ENCODE results near the gene AUNIP. TPM values are rescaled to one million over a fixed set of nuclear protein-coding genes. Genes with fewer than 3 reads are reported as not detected.

The AUNIP gene
- total RNA-seq, 2 experiments from 2014 or later = 8.4 to 9.1 TPM

GRCh38 chr1:25881266-25881665 lies 22.0 kb upstream of the AUNIP start:
- H3K27ac Mint-ChIP-seq = no peak overlapping the region
- intact Hi-C loops (cut with micrococcal nuclease) = no loop called here
- no peaks in the 10 kb centered on the region for H3K4me1 Mint-ChIP-seq (ENCODE audit: low read depth)
- no peaks in the 10 kb centered on the region for H3K27me3 Mint-ChIP-seq (ENCODE audit: low read depth)
- DNase-seq = no peak
- CTCF ChIA-PET = interaction anchor here (0.6 to 1.1 kb wide), 2 partner anchors 14 to 1101 kb away, joined by 3 to 5 read pairs; no protein-coding TSS in a partner anchor
- no peak overlapping the region for H3K4me3 Mint-ChIP-seq
- H3K36me3 Mint-ChIP-seq (ENCODE audit: low read depth) = no peaks in the 10 kb centered on the region
- H3K9me3 Mint-ChIP-seq = no peaks in the 10 kb centered on the region

- CTCF ChIA-PET = interaction anchor here (2.2 kb wide), 1 partner anchor 12 kb away, joined by 6 read pairs; no protein-coding TSS in a partner anchor
- intact Hi-C loops (cut with micrococcal nuclease) = no loop called here
- H3K27me3 Mint-ChIP-seq (ENCODE audit: low read depth) = no peaks in the 10 kb centered on the region
- H3K4me1 Mint-ChIP-seq (ENCODE audit: low read depth) = peaks cover 2% of the 10 kb centered on the region
- H3K9me3 Mint-ChIP-seq = no peaks in the 10 kb centered on the region
- H3K27ac Mint-ChIP-seq = no peak overlapping the region
- DNase-seq = no peak
- H3K36me3 Mint-ChIP-seq (ENCODE audit: low read depth) = no peaks in the 10 kb centered on the region
- no peak overlapping the region for H3K4me3 Mint-ChIP-seq
These were observed 21.3 kb upstream of the AUNIP start for GRCh38 chr1:25880518-25880917.

- Mint-ChIP-seq H3K36me3 (ENCODE audit: low read depth) (no peaks in the 10 kb centered on the region), H3K4me3 (no peak overlapping the region), H3K27ac (no peak overlapping the region), H3K27me3 (ENCODE audit: low read depth) (no peaks in the 10 kb centered on the region), H3K4me1 (ENCODE audit: low read depth) (peaks cover 6% of the 10 kb centered on the region), H3K9me3 (no peaks in the 10 kb centered on the region)
- no peak for DNase-seq
- CTCF ChIA-PET = interaction anchor here (1.3 to 2.2 kb wide), 2 partner anchors 12 to 16 kb away, joined by 3 to 6 read pairs; no protein-coding TSS in a partner anchor
- intact Hi-C loops (cut with micrococcal nuclease) = no loop called here
These were observed 20.4 kb upstream of the AUNIP start for GRCh38 chr1:25879675-25880074.

- Mint-ChIP-seq H3K4me3 (no peak overlapping the region), H3K27ac (no peak overlapping the region), H3K9me3 (no peaks in the 10 kb centered on the region), H3K4me1 (ENCODE audit: low read depth) (peaks cover 6% of the 10 kb centered on the region), H3K27me3 (ENCODE audit: low read depth) (no peaks in the 10 kb centered on the region), H3K36me3 (ENCODE audit: low read depth) (no peaks in the 10 kb centered on the region)
- DNase-seq = no peak
- CTCF ChIA-PET = interaction anchor here (0.7 to 2.2 kb wide), 3 partner anchors 11 to 42 kb away, joined by 3 to 6 read pairs (median 3); no protein-coding TSS in a partner anchor
- intact Hi-C loops (cut with micrococcal nuclease) = no loop called here
These were observed 19.4 kb upstream of the AUNIP start for GRCh38 chr1:25878690-25879089.

GRCh38 chr1:25877155-25877554 lies 17.9 kb upstream of the AUNIP start:
- CTCF ChIA-PET = interaction anchor here (1.3 kb wide), 1 partner anchor 120 kb away, joined by 3 read pairs; the partner anchor contains the start of gene PAFAH2
- Mint-ChIP-seq H3K27ac (no peak overlapping the region), H3K36me3 (ENCODE audit: low read depth) (no peaks in the 10 kb centered on the region), H3K9me3 (no peaks in the 10 kb centered on the region), H3K4me1 (ENCODE audit: low read depth) (peaks cover 8% of the 10 kb centered on the region), H3K27me3 (ENCODE audit: low read depth) (no peaks in the 10 kb centered on the region), H3K4me3 (no peak overlapping the region)
- DNase-seq = no peak
- intact Hi-C loops (cut with micrococcal nuclease) = no loop called here

- Mint-ChIP-seq H3K36me3 (ENCODE audit: low read depth) (no peaks in the 10 kb centered on the region), H3K27ac (no peak overlapping the region), H3K9me3 (no peaks in the 10 kb centered on the region), H3K27me3 (ENCODE audit: low read depth) (no peaks in the 10 kb centered on the region), H3K4me1 (ENCODE audit: low read depth) (peaks cover 8% of the 10 kb centered on the region), H3K4me3 (no peak overlapping the region)
- DNase-seq = no peak
- intact Hi-C loops (cut with micrococcal nuclease) = no loop called here
- CTCF ChIA-PET = interaction anchor here (1.3 kb wide), 1 partner anchor 121 kb away, joined by 3 read pairs; the partner anchor contains the start of gene PAFAH2
These were observed 17.4 kb upstream of the AUNIP start for GRCh38 chr1:25876693-25877077.

GRCh38 chr1:25875856-25876692 lies 16.8 kb upstream of the AUNIP start:
- CTCF ChIA-PET = interaction anchor here (1.3 to 1.5 kb wide), 3 partner anchors 19 to 121 kb away, joined by 3 to 5 read pairs (median 3); partner anchors contain the start of gene PAFAH2
- Mint-ChIP-seq H3K4me1 (ENCODE audit: low read depth) (peaks cover 8% of the 10 kb centered on the region), H3K27ac (no peak overlapping the region), H3K36me3 (ENCODE audit: low read depth) (no peaks in the 10 kb centered on the region), H3K27me3 (ENCODE audit: low read depth) (no peaks in the 10 kb centered on the region), H3K4me3 (peak overlapping the region; percentile 63), H3K9me3 (no peaks in the 10 kb centered on the region)
- intact Hi-C loops (cut with micrococcal nuclease) = loop anchor here (1.0 kb wide), 2 partner anchors 17 to 29 kb away; partner anchors contain the start of gene AUNIP
- peak; percentile 25 for DNase-seq

- intact Hi-C loops (cut with micrococcal nuclease) = loop anchor here (1.0 kb wide), 2 partner anchors 16 to 30 kb away; partner anchors contain the start of gene AUNIP
- H3K9me3 Mint-ChIP-seq = no peaks in the 10 kb centered on the region
- DNase-seq = peak; percentile 58
- no peaks in the 10 kb centered on the region for H3K27me3 Mint-ChIP-seq (ENCODE audit: low read depth)
- no peaks in the 10 kb centered on the region for H3K36me3 Mint-ChIP-seq (ENCODE audit: low read depth)
- CTCF ChIA-PET = interaction anchor here (1.4 to 1.5 kb wide), 3 partner anchors 20 to 122 kb away, joined by 3 to 5 read pairs (median 4); partner anchors contain the start of gene PAFAH2
- H3K27ac Mint-ChIP-seq = peak within 1 kb of the TSS; percentile 18
- peak within 1 kb of the TSS; percentile 84 for H3K4me3 Mint-ChIP-seq
- H3K4me1 Mint-ChIP-seq (ENCODE audit: low read depth) = peaks cover 8% of the 10 kb centered on the region
These were observed 16.0 kb upstream of the AUNIP start, which contains the start of gene PAQR7 for GRCh38 chr1:25875154-25875855. TSS of gene PAQR7 (minus strand) at chr1:25875708. CDS start at chr1:25863839, 11,869 bp downstream.

GRCh38 chr1:25874635-25875153 lies 15.4 kb upstream of the AUNIP start:
- Mint-ChIP-seq H3K27ac (peak overlapping the region; percentile 18), H3K4me1 (ENCODE audit: low read depth) (peaks cover 8% of the 10 kb centered on the region), H3K4me3 (peak overlapping the region; percentile 84), H3K36me3 (ENCODE audit: low read depth) (no peaks in the 10 kb centered on the region), H3K27me3 (ENCODE audit: low read depth) (no peaks in the 10 kb centered on the region), H3K9me3 (no peaks in the 10 kb centered on the region)
- DNase-seq = no peak
- intact Hi-C loops (cut with micrococcal nuclease) = loop anchor here (1.0 kb wide), 3 partner anchors 15 to 54 kb away; partner anchors contain the start of gene AUNIP
- CTCF ChIA-PET = interaction anchor here (0.6 to 1.5 kb wide), 3 partner anchors 30 to 133 kb away, joined by 4 to 5 read pairs (median 4); partner anchors contain the start of gene PAFAH2

- no peaks in the 10 kb centered on the region for H3K36me3 Mint-ChIP-seq (ENCODE audit: low read depth)
- intact Hi-C loops (cut with micrococcal nuclease) = loop anchor here (1.0 kb wide), 1 partner anchor 54 kb away; no protein-coding TSS in a partner anchor
- H3K4me1 Mint-ChIP-seq (ENCODE audit: low read depth) = peaks cover 8% of the 10 kb centered on the region
- no peak for DNase-seq
- H3K4me3 Mint-ChIP-seq = no peak overlapping the region
- no peaks in the 10 kb centered on the region for H3K9me3 Mint-ChIP-seq
- no peaks in the 10 kb centered on the region for H3K27me3 Mint-ChIP-seq (ENCODE audit: low read depth)
- H3K27ac Mint-ChIP-seq = no peak overlapping the region
- CTCF ChIA-PET = interaction anchor here (0.6 to 1.5 kb wide), 3 partner anchors 29 to 134 kb away, joined by 4 to 5 read pairs (median 4); partner anchors contain the start of gene PAFAH2
These were observed 15.0 kb upstream of the AUNIP start for GRCh38 chr1:25874209-25874608.

GRCh38 chr1:25873120-25873519 lies 13.9 kb upstream of the AUNIP start:
- no peak overlapping the region for H3K27ac Mint-ChIP-seq

GRCh38 chr1:25872713-25873112 lies 13.5 kb upstream of the AUNIP start:
- H3K36me3 Mint-ChIP-seq (ENCODE audit: low read depth) = no peaks in the 10 kb centered on the region
- intact Hi-C loops (cut with micrococcal nuclease) = no loop called here
- no peak overlapping the region for H3K27ac Mint-ChIP-seq
- no peaks in the 10 kb centered on the region for H3K27me3 Mint-ChIP-seq (ENCODE audit: low read depth)
- no peak for DNase-seq
- peaks cover 8% of the 10 kb centered on the region for H3K4me1 Mint-ChIP-seq (ENCODE audit: low read depth)
- H3K9me3 Mint-ChIP-seq = no peaks in the 10 kb centered on the region
- H3K4me3 Mint-ChIP-seq = no peak overlapping the region
- CTCF ChIA-PET = no interaction called here

More at GRCh38 chr1:25873120-25873519, 13.9 kb upstream of the AUNIP start:
- CTCF ChIA-PET = no interaction called here
- Mint-ChIP-seq H3K4me1 (ENCODE audit: low read depth) (peaks cover 8% of the 10 kb centered on the region), H3K36me3 (ENCODE audit: low read depth) (no peaks in the 10 kb centered on the region), H3K27me3 (ENCODE audit: low read depth) (no peaks in the 10 kb centered on the region), H3K4me3 (no peak overlapping the region), H3K9me3 (no peaks in the 10 kb centered on the region)
- DNase-seq = no peak
- intact Hi-C loops (cut with micrococcal nuclease) = no loop called here
